ENCODE results near the gene NUP62CL. TPM values are rescaled to one million over a fixed set of nuclear protein-coding genes. Genes with fewer than 3 reads are reported as not detected.
"Not testable (repeated sequence)": the region's sequence is repeated elsewhere in the genome, so short reads cannot be mapped to it uniquely, and the experiment has no call there.

NUP62CL gene
- polyA plus RNA-seq, 1 donor (not counting 4 experiments of a cell fraction or from before 2014, with no cell fraction given) = 2.6 TPM

- dilution Hi-C loops (cut with MboI; ENCODE audit: extremely low pct_ligation_motif_present, low sequenced_read_pairs) = no loop called here
- Histone ChIP-seq H3K79me2 (ENCODE audit: control insufficient read depth, insufficient read depth, low read length) (no peaks in the 10 kb centered on the region), H4K20me1 (ENCODE audit: control insufficient read depth, extremely low read depth, insufficient read depth, low read length) (no peaks in the 10 kb centered on the region), H3K27ac (ENCODE audit: control insufficient read depth, insufficient read depth, low read length) (no peak overlapping the region), H3K4me3 (ENCODE audit: control insufficient read depth in 2 of 3, extremely low read depth in 1 of 3, insufficient read depth in 2 of 3, low read depth in 1 of 3, low read length in 3 of 3) (no peak overlapping the region), H2AFZ (ENCODE audit: control insufficient read depth, low read length) (no peak overlapping the region), H3K9me3 (ENCODE audit: control insufficient read depth, low read depth, low read length) (no peaks in the 10 kb centered on the region), H3K27me3 (ENCODE audit: control insufficient read depth, extremely low read depth, insufficient read depth, low read length) (no peaks in the 10 kb centered on the region), H3K4me1 (ENCODE audit: control insufficient read depth, extremely low read depth, insufficient read depth, low read length) (no peaks in the 10 kb centered on the region), H3K9ac (ENCODE audit: control insufficient read depth, extremely low read depth, insufficient read depth, low read length) (no peak overlapping the region), H3K36me3 (ENCODE audit: control insufficient read depth in 2 of 2, extremely low read depth in 1 of 2, insufficient read depth in 2 of 2, low read length in 2 of 2) (no peaks in the 10 kb centered on the region), H3K4me2 (ENCODE audit: control insufficient read depth, extremely low read depth, insufficient read depth, low read depth, low read length) (no peak overlapping the region), H3K9me1 (ENCODE audit: control insufficient read depth, extremely low read depth, insufficient read depth, low read length) (no peaks in the 10 kb centered on the region)
- FAIRE-seq (no peak), DNase-seq (ENCODE audit: low read depth, low spot score) (no peak)
- TF ChIP-seq EZH2 (IDR thresholded peaks at IDR 0.05; ENCODE audit: low read length) (no peak), CTCF (optimal IDR thresholded peaks at IDR 0.05 in 1 of 3, IDR thresholded peaks at IDR 0.05 in 1 of 3, conservative IDR thresholded peaks at IDR 0.05 in 1 of 3; ENCODE audit: extremely low read depth in 1 of 3, insufficient read depth in 2 of 3, low read length in 3 of 3) (no peak)
These were observed 2.1 kb downstream of the NUP62CL start for GRCh38 chrX:107204068-107204605.

- no peak overlapping the region for H3K4me2 ChIP-seq (ENCODE audit: control insufficient read depth, extremely low read depth, insufficient read depth, low read depth, low read length)
- no peaks in the 10 kb centered on the region for H3K9me1 ChIP-seq (ENCODE audit: control insufficient read depth, extremely low read depth, insufficient read depth, low read length)
- no peaks in the 10 kb centered on the region for H3K27me3 ChIP-seq (ENCODE audit: control insufficient read depth, extremely low read depth, insufficient read depth, low read length)
- H3K4me1 ChIP-seq (ENCODE audit: control insufficient read depth, extremely low read depth, insufficient read depth, low read length) = no peaks in the 10 kb centered on the region
- no peaks in the 10 kb centered on the region for H3K9me3 ChIP-seq (ENCODE audit: control insufficient read depth, low read depth, low read length)
- no peak for DNase-seq (ENCODE audit: low read depth, low spot score)
- H3K79me2 ChIP-seq (ENCODE audit: control insufficient read depth, insufficient read depth, low read length) = no peaks in the 10 kb centered on the region
- H3K36me3 ChIP-seq (ENCODE audit: control insufficient read depth in 2 of 2, extremely low read depth in 1 of 2, insufficient read depth in 2 of 2, low read length in 2 of 2) = no peaks in the 10 kb centered on the region
- TF ChIP-seq CTCF (optimal IDR thresholded peaks at IDR 0.05 in 1 of 3, IDR thresholded peaks at IDR 0.05 in 1 of 3, conservative IDR thresholded peaks at IDR 0.05 in 1 of 3; ENCODE audit: extremely low read depth in 1 of 3, insufficient read depth in 2 of 3, low read length in 3 of 3) (no peak), EZH2 (IDR thresholded peaks at IDR 0.05; ENCODE audit: low read length) (no peak)
- no peak overlapping the region for H2AFZ ChIP-seq (ENCODE audit: control insufficient read depth, low read length)
- no peak overlapping the region for H3K9ac ChIP-seq (ENCODE audit: control insufficient read depth, extremely low read depth, insufficient read depth, low read length)
- no peak for FAIRE-seq
- dilution Hi-C loops (cut with MboI; ENCODE audit: extremely low pct_ligation_motif_present, low sequenced_read_pairs) = no loop called here
- no peaks in the 10 kb centered on the region for H4K20me1 ChIP-seq (ENCODE audit: control insufficient read depth, extremely low read depth, insufficient read depth, low read length)
- no peak overlapping the region for H3K27ac ChIP-seq (ENCODE audit: control insufficient read depth, insufficient read depth, low read length)
- H3K4me3 ChIP-seq (ENCODE audit: control insufficient read depth in 2 of 3, extremely low read depth in 1 of 3, insufficient read depth in 2 of 3, low read depth in 1 of 3, low read length in 3 of 3) = no peak overlapping the region
These were observed 6.7 kb downstream of the NUP62CL start for GRCh38 chrX:107199491-107199890.

- H3K27me3 ChIP-seq (ENCODE audit: control insufficient read depth, extremely low read depth, insufficient read depth, low read length); H3K9me3 ChIP-seq (ENCODE audit: control insufficient read depth, low read depth, low read length); H3K9me1 ChIP-seq (ENCODE audit: control insufficient read depth, extremely low read depth, insufficient read depth, low read length); H4K20me1 ChIP-seq (ENCODE audit: control insufficient read depth, extremely low read depth, insufficient read depth, low read length); H3K4me3 ChIP-seq (ENCODE audit: control insufficient read depth in 2 of 3, extremely low read depth in 1 of 3, insufficient read depth in 2 of 3, low read depth in 1 of 3, low read length in 3 of 3); H3K27ac ChIP-seq (ENCODE audit: control insufficient read depth, insufficient read depth, low read length); FAIRE-seq; dilution Hi-C loops (cut with MboI; ENCODE audit: extremely low pct_ligation_motif_present, low sequenced_read_pairs); H3K9ac ChIP-seq (ENCODE audit: control insufficient read depth, extremely low read depth, insufficient read depth, low read length); H3K4me1 ChIP-seq (ENCODE audit: control insufficient read depth, extremely low read depth, insufficient read depth, low read length); H3K4me2 ChIP-seq (ENCODE audit: control insufficient read depth, extremely low read depth, insufficient read depth, low read depth, low read length); H3K36me3 ChIP-seq (ENCODE audit: control insufficient read depth in 2 of 2, extremely low read depth in 1 of 2, insufficient read depth in 2 of 2, low read length in 2 of 2); H2AFZ ChIP-seq (ENCODE audit: control insufficient read depth, low read length); H3K79me2 ChIP-seq (ENCODE audit: control insufficient read depth, insufficient read depth, low read length); DNase-seq (ENCODE audit: low read depth, low spot score): not testable (repeated sequence)
These were observed 8.2 kb downstream of the NUP62CL start for GRCh38 chrX:107198074-107198473.
